Subcutaneous abdominal adipose tissue (tissue), 5 donors: ENCODE measurements around the gene STK32B.
A peak's percentile ranks its signal among the peaks of the same experiment; 100 is the strongest.

Experiments used
- H3K27ac ChIP-seq: one replicate; pipeline ENCODE4 v1.7.0; 2013; ENCODE audit warnings: low read depth, mild to moderate bottlenecking, inconsistent platforms, low read length, moderate library complexity
- H3K27me3 ChIP-seq, 5 donors: one replicate each; pipeline ENCODE4 v1.7.0; 2013; ENCODE audit warnings: low read length in 5 of 5, inconsistent platforms in 1 of 5; ENCODE audit not compliant: control insufficient read depth in 5 of 5, insufficient read depth in 4 of 5
- H3K36me3 ChIP-seq, 5 donors: one replicate each; pipeline ENCODE4 v1.7.0; 2013; ENCODE audit warnings: low read length in 5 of 5; ENCODE audit not compliant: control insufficient read depth in 5 of 5, insufficient read depth in 5 of 5
- H3K4me1 ChIP-seq, 5 donors: one replicate each; pipeline ENCODE4 v1.7.0; 2013; ENCODE audit warnings: low read length in 5 of 5, mild to moderate bottlenecking in 3 of 5, moderate library complexity in 1 of 5; ENCODE audit not compliant: control insufficient read depth in 5 of 5, insufficient read depth in 5 of 5
- H3K4me3 ChIP-seq, 5 donors: one replicate each; pipeline ENCODE4 v1.7.0; 2013; ENCODE audit warnings: low read length in 5 of 5, low read depth in 1 of 5
- H3K9ac ChIP-seq, 5 donors: one replicate each; pipeline ENCODE4 v1.7.0; 2013; ENCODE audit warnings: low read length in 5 of 5, mild to moderate bottlenecking in 4 of 5, moderate library complexity in 3 of 5
- H3K9me3 ChIP-seq, 5 donors: one replicate each; pipeline ENCODE4 v1.7.0; 2013; ENCODE audit warnings: low read length in 5 of 5; ENCODE audit not compliant: control insufficient read depth in 5 of 5
- donor health status: healthy.
- donor health status: healthy.
- donor health status: healthy.
- donor health status: healthy.
- donor health status: healthy.

Gene STK32B

GRCh38 chr4:5040856-5041620 lies 10.2 kb upstream of the STK32B start:
- H3K36me3 ChIP-seq, result no peaks in the 10 kb centered on the region

GRCh38 chr4:5041699-5042098 lies 9.6 kb upstream of the STK32B start:
- no peak overlapping the region for H3K9ac ChIP-seq
- H3K4me3 ChIP-seq, result no peak overlapping the region
- H3K27ac ChIP-seq, result no peak overlapping the region
- no peaks in the 10 kb centered on the region for H3K36me3 ChIP-seq
- H3K9me3 ChIP-seq, result no peaks in the 10 kb centered on the region
- peaks cover 0 to 3% (median 0%) of the 10 kb centered on the region in 5 donors for H3K27me3 ChIP-seq
- H3K4me1 ChIP-seq, result peaks cover 5 to 41% (median 30%) of the 10 kb centered on the region in 5 donors

More at GRCh38 chr4:5040856-5041620, 10.2 kb upstream of the STK32B start:
- peaks cover 5 to 44% (median 32%) of the 10 kb centered on the region in 5 donors for H3K4me1 ChIP-seq
- no peak overlapping the region for H3K9ac ChIP-seq
- no peak overlapping the region for H3K27ac ChIP-seq
- H3K4me3 ChIP-seq, result no peak overlapping the region
- no peaks in the 10 kb centered on the region for H3K9me3 ChIP-seq
- H3K27me3 ChIP-seq, result peaks cover 0 to 3% (median 0%) of the 10 kb centered on the region in 5 donors

GRCh38 chr4:5043579-5043978 lies 7.7 kb upstream of the STK32B start:
- Histone ChIP-seq H3K4me1 (peaks cover 5 to 25% (median 22%) of the 10 kb centered on the region in 5 donors), H3K9ac (no peak overlapping the region), H3K27ac (no peak overlapping the region), H3K4me3 (no peak overlapping the region), H3K9me3 (no peaks in the 10 kb centered on the region), H3K36me3 (no peaks in the 10 kb centered on the region), H3K27me3 (peaks cover 0 to 3% (median 0%) of the 10 kb centered on the region in 5 donors)

DNA sequence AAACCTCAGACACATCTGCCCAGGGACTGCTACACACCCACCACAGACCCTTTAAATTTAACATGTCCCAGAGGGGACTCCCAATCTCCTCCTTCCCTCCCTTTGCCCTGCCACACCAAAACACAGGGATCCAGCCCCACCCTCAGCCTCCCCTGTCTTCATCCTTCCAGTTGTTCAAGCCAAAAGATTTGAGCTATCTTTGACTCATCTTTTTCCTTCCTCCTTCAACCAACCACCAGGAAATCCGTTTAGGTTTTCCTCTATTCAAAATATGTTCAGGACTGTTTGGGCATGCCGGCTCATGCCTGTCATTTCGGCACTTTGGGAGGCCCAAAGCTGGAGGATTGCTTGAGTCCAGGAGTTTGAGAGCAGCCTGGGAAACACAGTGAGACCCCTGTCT lies 6.9 kb upstream of the STK32B start:
- no peak overlapping the region for H3K27ac ChIP-seq

DNA sequence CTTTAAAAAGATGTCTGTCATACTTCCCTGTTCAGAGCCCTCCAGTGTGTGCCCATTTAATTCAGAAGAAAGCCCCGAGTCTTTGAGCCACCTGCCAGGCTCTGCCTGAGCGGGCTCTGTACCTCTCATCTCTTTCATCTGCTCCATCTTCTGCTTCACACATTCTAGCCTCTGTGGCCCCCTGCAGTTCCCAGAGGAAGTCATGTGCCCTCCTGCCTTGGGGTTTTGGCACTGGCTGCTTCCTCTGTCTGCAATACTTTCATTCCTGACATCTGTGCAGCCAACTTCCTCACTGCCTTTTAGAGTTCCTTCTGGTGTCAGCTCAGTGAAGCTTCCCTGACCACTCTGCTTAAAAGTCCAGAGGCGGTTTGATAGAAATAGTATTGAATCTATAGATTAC lies 6.2 kb upstream of the STK32B start:
- Histone ChIP-seq H3K4me1 (peaks cover 5 to 25% (median 22%) of the 10 kb centered on the region in 5 donors), H3K9ac (peak overlapping the region in 1 of 5 donors; percentile 11), H3K27me3 (peaks cover 0 to 3% (median 0%) of the 10 kb centered on the region in 5 donors), H3K27ac (no peak overlapping the region), H3K4me3 (no peak overlapping the region), H3K9me3 (no peaks in the 10 kb centered on the region), H3K36me3 (no peaks in the 10 kb centered on the region)

More for the DNA sequence above, 6.9 kb upstream of the STK32B start:
- Histone ChIP-seq H3K27me3 (peaks cover 0 to 3% (median 0%) of the 10 kb centered on the region in 5 donors), H3K4me1 (peaks cover 5 to 25% (median 22%) of the 10 kb centered on the region in 5 donors), H3K36me3 (no peaks in the 10 kb centered on the region), H3K9me3 (no peaks in the 10 kb centered on the region), H3K9ac (no peak overlapping the region), H3K4me3 (no peak overlapping the region)

DNA sequence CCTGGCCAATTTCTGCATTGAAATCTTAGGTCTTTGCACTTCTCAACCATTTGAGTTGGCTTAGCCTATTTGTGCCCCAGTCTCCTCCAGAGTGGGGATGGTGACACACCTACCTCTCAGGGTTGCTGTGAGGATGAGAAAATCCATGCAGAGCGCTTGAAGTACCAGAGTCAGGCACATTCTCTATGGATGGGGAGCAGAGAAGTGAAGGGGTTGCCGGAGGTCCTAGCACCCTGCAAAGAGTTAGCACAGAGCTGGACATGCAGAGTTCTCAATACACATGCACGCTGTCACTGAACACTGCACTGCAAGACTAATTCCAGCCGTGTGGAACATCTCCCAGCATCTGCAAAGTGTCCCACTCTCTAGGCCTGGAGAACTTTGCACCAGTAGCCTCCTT lies 2.6 kb upstream of the STK32B start:
- peaks cover 0 to 11% (median 0%) of the 10 kb centered on the region in 5 donors for H3K27me3 ChIP-seq
- peaks cover 6 to 42% (median 37%) of the 10 kb centered on the region in 5 donors for H3K4me1 ChIP-seq
- H3K36me3 ChIP-seq, result no peaks in the 10 kb centered on the region
- H3K9ac ChIP-seq, result no peak overlapping the region
- H3K9me3 ChIP-seq, result no peaks in the 10 kb centered on the region
- H3K4me3 ChIP-seq, result no peak overlapping the region
- no peak overlapping the region for H3K27ac ChIP-seq

DNA sequence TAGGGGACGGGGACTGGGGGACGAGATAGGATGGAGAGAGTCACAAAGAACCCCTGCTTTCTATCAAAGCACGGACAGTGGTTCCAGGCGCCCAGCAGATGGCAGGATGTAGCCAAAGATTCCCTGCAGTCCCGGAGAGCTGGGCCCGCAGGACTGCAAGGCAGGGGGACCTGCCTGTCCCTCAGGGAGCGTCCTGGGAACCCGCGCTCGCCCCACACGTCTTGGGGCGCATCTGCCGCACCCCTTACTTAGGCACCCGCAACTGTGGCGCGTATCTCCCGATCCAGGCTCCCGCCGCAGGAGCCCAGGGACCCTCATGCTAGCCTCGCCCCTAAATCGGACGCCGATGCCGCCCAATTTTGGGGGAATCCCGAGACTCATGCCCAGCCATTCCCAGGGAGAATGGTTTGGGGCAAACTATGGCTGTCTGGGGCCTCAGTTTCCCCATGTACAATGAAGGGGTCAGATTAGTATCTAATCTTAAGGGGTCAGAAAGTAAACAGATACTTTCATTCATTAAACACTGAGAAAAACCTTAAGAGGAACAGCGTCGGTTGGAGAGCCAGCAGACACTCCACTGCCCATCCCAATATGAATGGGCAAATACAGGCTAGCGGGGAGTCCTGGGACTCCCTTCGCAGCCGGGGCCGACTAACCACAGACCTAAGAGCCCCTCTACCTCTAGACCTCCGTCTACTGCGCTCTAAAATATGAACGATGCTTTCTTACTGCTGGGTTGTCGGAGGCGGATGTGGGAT lies 581 bp upstream of the STK32B start:
- Histone ChIP-seq H3K27me3 (peaks cover 0 to 11% (median 0%) of the 10 kb centered on the region in 5 donors), H3K4me1 (peaks cover 2 to 25% (median 20%) of the 10 kb centered on the region in 5 donors), H3K4me3 (peak overlapping the region; percentile 73 to 86 (median 78)), H3K27ac (no peak overlapping the region), H3K9me3 (no peaks in the 10 kb centered on the region), H3K36me3 (no peaks in the 10 kb centered on the region), H3K9ac (peak overlapping the region in 4 of 5 donors; percentile 62 to 79 (median 74))

DNA sequence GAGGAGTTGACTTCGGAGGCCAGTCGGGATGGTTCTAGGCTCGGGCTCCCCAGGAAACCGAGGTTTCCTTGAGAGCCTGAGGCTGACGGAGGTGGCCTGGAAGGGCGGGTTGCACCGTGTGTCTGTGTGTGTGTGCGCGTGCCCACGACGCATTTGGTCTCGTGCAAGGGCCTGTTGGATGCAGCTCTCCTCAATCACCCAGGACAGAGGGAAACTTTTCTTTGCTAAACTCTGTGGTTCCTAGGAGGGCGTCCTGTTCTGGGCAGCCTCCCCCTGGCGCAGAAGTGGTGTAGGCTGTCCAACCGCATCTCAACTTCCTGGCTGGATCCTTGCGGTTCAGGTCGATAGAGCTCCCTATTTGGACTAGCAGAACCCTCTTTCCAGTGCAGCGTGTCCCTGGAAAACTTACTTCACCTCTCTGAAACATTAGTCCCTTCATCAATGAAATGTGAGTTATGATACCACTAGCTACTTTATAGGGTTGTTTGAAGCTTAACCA lies 973 bp downstream of the STK32B start:
- peak overlapping the region in 2 of 5 donors; percentile 41 to 59 for H3K9ac ChIP-seq
- peak overlapping the region; percentile 31 to 78 (median 76) for H3K4me3 ChIP-seq
- H3K9me3 ChIP-seq, result no peaks in the 10 kb centered on the region
- peaks cover 2 to 25% (median 20%) of the 10 kb centered on the region in 5 donors for H3K4me1 ChIP-seq
- peaks cover 0 to 11% (median 0%) of the 10 kb centered on the region in 5 donors for H3K27me3 ChIP-seq
- H3K27ac ChIP-seq, result no peak overlapping the region
- H3K36me3 ChIP-seq, result no peaks in the 10 kb centered on the region

GRCh38 chr4:5052726-5053425 lies 1.6 kb downstream of the STK32B start:
- Histone ChIP-seq H3K36me3 (no peaks in the 10 kb centered on the region), H3K27me3 (peaks cover 0 to 11% (median 0%) of the 10 kb centered on the region in 5 donors), H3K9me3 (no peaks in the 10 kb centered on the region), H3K4me1 (peaks cover 2 to 25% (median 20%) of the 10 kb centered on the region in 5 donors), H3K9ac (no peak overlapping the region), H3K4me3 (peak overlapping the region in 2 of 5 donors; percentile 73 to 78), H3K27ac (no peak overlapping the region)
